Umbilical cord (tissue), 2 donors: ENCODE results near the gene KLHDC8B. TPM values are rescaled to one million over a fixed set of nuclear protein-coding genes. Genes with fewer than 3 reads are reported as not detected.
A peak's percentile ranks its signal among the peaks of the same experiment; 100 is the strongest.

Experiments used
- DNase-seq: peaks from one replicate; pipeline ENCODE4 v3.0.0-alpha.2; 2015; ENCODE audit warnings: low spot score
- total RNA-seq: library from RNA; depleted of rRNA; stranded (reverse); fragments of >200 nt; gene quantifications from one replicate; pipeline ENCODE4 v1.2.3, GENCODE V29; 2014; ENCODE audit warnings: low replicate concordance; ENCODE audit not compliant: insufficient read depth

KLHDC8B gene
- 30.8 TPM for total RNA-seq

DNA sequence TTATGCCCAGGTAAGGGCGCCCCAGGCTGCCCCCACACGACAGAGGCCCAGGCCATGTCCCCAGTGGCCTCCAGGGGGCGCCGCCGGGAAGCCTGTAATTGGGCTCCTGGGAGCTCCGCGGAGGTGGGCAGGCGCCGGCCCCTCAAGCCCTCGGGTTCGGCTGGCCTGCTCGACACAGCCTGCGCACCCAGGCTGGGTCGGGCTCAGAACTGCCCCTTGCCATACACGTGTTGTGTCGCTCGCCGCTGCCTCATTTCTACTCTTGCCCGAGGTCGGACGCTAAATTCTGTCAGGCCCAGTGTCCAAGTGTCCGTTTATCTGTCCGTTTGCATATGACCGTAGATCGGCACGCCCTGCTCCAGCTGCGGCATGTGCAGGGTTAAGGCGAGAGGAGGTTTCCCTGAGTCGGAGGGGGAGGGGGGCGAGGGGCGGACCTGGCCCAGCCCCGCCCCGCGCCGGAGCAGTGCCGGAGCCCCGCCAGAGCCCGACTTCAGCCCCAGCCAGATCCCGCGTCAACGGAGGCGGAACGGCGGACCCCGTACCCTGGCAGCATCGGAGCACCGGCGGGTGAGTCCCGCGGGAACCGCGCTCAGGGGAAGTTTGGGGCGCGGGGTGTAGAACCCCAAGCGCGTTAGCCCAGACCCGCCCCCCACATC is at the start of gene KLHDC8B:
Gene KLHDC8B (plus strand): TSS at position 480 of the 656 bp plus-strand sequence. CDS start 1,172 bp downstream, outside the sequence.
- peak; percentile 97 for DNase-seq

- no peak for DNase-seq
Observed at GRCh38 chr3:49122022-49122421, 49.4 kb upstream of the KLHDC8B start.

DNA sequence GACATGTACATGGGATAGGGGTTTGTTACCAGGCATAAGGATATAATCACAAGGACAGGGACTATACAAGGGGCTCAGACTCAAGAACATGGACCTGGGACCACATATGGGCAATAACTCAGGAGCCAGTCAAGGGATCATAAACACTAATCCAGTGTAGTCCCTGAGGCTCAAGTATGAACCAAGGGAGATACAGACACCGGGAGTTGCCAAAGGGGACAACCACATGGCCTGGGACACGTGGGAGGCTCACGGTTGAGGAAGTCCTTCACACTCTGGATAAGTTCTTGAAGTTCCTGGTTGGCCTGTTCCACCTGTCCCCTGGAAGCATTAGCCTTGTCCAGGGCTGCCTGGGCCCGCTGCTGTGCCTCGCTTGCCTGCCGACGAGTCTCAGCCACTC is 48.9 kb upstream of the KLHDC8B start:
- DNase-seq, result no peak

DNA sequence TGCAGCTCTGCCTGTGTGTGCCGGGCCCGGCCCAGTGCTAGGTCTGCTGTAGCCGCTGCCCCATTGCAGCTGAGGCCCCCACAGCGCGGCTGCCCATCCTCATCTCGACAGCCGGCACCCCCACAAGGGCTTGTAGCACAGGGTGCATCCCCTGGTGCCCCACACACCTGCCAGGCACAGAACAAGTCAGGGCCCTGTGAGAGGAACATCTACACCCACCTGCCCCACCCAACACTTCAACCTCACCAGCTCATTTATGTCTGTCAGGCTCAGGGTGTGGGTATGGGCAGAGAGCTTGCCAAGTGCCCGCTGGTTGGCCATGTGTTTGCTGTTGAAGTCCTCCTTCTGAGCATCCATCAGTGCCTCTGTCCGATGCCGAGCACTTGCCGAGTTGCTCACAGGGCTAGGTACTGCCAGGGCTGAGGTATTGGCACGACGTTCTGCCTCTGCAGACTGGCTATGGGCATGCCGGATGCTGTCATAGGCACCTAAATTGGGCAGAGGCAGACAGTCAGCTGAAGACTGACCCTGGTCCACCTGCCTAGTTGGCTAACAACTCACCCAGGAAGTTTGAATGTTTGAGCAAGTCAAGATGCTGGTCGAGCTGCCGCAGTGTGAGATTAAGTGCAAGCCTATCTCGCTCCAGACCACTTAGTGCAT is 48.4 kb upstream of the KLHDC8B start:
- DNase-seq, result no peak

DNA sequence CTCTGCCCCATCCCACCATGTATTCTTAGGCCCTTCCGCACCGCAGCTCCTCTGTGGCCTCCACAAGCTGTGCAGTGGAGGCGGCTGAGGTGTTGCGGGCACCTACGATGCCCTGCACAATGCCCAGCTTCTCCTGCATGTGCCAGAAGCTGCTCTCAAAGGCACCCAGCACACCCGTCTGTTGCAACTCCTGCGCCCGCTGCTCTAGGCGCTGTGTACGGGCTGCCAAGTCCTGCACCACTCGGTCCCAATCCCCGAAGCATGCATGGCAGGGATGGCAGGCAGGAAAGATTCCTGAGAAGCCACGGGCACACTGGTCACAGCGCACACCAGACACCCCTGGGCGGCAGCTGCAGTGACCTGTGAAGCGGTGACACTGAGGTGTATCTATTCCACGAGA is 47.7 kb upstream of the KLHDC8B start:
- no peak for DNase-seq

DNA sequence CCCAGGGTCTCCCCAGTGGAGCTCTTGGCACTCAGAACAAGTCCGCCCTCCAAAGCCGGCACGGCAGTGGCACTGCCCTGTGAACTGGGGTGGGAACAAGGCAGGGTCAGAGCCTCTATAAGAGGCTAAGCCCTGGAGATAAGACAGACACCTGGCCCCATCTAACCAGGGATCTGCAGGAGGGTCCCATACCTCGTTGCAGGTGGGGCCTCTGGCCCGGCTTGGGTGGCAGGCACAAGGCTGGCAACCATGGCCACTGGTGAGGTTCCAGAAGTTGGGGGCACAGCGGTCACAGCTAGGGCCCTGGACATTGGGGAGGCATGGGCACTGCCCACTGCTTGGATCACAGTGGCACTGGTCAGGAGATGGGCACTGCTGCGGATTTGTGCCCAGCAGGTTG is 47.2 kb upstream of the KLHDC8B start:
- no peak for DNase-seq

- no peak for DNase-seq
Observed at GRCh38 chr3:49124991-49125670, 46.3 kb upstream of the KLHDC8B start.

DNA sequence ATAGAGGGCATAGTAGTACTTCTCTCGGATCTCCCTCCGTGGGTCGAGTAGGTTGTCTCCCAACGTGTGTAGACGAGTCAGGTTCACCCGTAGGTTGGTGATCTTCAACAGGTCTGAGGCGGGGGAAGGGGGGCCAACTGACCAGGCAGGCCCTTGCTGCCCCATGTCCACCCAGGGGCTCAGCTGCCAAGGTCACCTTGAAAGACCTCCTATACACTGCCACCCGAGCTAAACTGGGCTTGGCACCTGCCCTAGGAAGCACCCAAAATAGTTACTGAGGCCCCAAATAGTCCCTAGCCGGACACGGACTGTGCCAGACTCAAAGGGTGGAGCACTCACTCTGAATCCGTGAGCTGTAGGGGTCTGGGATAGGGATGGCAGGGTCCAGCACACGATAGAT is 40.4 kb upstream of the KLHDC8B start:
- DNase-seq, result no peak

DNA sequence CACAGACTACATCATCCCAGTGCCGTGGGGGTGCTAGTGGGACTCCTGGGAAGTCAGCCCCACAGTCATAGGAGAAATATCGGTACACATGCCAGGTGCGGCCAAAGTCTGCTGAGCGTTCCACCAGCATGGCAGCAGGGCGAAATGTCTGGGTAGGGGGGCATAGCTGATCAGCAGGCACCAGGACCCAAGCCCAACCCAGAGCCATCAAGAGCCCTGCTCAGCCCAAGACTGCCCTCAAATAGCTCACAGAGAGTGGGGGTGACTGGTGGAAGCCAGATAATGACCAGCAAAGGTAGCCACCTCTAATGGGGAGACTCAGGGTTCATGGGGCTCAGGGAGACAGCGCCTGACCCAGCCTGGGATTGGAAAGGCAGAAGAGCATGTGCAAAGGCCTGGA is 39.8 kb upstream of the KLHDC8B start:
- DNase-seq, result no peak

GRCh38 chr3:49132073-49132436 is 39.3 kb upstream of the KLHDC8B start:
- DNase-seq, result no peak

- peak; percentile 91 for DNase-seq
Observed at GRCh38 chr3:49132437-49133225, 38.8 kb upstream of the KLHDC8B start, which contains the start of gene LAMB2. Gene LAMB2 (minus strand): TSS chr3:49133050. CDS start chr3:49132867, 183 bp downstream.

DNA sequence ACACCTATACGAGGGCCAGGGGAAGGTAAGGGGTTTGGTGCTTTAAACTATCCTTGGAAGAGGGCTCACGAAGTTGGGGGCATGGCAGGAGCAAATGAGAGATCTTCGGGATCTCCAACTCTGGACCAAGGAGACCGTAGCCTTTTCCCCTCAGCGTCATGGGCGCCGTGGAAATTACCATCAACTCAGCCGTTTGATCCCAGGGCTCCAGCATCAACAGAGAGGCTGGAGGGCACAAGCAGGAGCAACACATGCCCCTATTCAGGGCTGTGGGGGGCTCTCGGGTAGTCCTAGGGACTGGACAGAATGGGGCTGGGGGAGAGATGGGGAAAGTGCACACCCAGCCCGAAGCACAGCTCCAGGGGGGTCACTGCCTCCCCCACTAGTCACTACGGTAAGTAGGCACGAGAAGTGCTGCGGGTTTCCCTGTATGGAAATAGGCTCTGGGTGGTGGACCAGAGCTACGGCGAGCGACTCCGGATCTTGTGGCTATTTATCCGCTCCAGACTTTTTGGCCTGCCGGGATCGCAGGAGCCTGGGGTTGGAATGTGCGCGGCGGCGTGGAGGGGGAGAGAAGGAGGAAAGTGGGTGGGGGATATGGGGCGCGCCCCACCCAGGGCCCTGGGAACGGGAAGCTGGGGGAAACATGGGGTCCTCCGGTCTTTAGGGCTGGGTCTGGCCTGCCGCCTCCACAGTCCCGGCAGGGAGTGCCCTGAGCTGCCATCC is 38.0 kb upstream of the KLHDC8B start:
- DNase-seq, result peak; percentile 95

- DNase-seq, result no peak
Observed at GRCh38 chr3:49134471-49135265, 36.7 kb upstream of the KLHDC8B start.

GRCh38 chr3:49135499-49135898 is 35.9 kb upstream of the KLHDC8B start:
- DNase-seq, result no peak

- no peak for DNase-seq
Observed at GRCh38 chr3:49140080-49140479, 31.3 kb upstream of the KLHDC8B start.

DNA sequence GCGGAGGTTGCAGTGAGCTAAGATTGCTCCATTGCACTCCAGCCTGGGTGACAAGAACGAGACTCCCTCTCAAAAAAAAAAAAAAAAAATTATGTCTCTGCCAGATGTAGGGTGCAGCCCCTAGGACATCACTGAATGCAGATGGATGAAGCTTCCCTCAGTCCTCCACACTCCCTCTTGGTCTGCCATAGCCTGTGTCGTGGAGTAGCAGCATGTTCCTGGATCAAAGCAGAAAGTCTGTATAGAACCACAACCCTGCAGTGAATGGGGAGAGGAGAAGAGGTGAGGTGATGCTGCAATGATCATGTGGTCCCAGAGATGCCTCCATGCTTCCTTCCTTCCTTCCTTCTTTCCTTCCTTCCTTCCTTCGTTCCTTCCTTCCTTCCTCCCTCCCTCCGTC is 23.2 kb upstream of the KLHDC8B start:
- no peak for DNase-seq

- DNase-seq, result no peak
Observed at GRCh38 chr3:49151610-49152009, 19.8 kb upstream of the KLHDC8B start.

DNA sequence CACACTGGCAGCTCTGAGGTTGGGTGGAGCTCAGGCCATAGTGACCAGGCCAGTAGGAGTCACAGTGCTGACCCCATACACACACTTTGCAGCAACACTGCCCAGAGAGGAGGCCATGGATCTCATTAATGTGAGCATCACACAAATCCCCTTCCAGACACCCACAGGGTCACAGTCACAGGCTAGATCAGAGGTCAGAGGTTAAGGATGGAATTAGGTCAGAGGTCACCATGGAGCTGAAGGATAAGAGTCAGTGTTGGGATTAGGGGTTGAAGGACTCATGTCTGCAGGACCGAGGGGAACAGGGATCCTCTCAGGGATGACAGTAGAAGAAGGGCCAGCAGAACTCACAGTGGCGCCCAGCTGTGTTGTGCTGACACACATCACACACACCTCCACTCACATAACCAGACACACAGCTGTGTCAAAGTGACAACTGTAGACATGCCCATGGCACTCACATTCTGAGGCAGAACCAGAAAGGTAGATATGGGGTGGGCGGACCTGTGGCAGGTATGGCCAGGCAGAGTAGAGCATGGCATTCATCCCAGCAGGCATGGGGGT is 18.0 kb upstream of the KLHDC8B start:
- DNase-seq, result no peak

GRCh38 chr3:49157289-49157688 is 14.1 kb upstream of the KLHDC8B start:
- DNase-seq, result no peak

- no peak for DNase-seq
Observed at GRCh38 chr3:49158103-49158709, 13.2 kb upstream of the KLHDC8B start.
